Adrenal gland (tissue), 5 donors: ENCODE data around the gene LGR5.

Experiments
- CTCF ChIP-seq, 6 experiments: fragments of 450-650 bp in 4 of 6; fragments of 200-600 bp in 2 of 6; sonication (generic) in 1 of 6; IDR thresholded peaks; 1 replicate in 5 of 6; 2 replicates in 1 of 6; pipeline versions ENCODE4 v1.5.1 to v1.8.0; 2016 to 2021; ENCODE audit warnings: antibody characterized with exemption in 6 of 6, mild to moderate bottlenecking in 2 of 6, moderate library complexity in 1 of 6
- POLR2A ChIP-seq, 2 donors: fragments of 450-650 bp; IDR thresholded peaks; one replicate each; pipeline ENCODE4 v1.6.1; 2017; ENCODE audit warnings: antibody characterized with exemption in 2 of 2, mild to moderate bottlenecking in 2 of 2, moderate library complexity in 1 of 2
- donor health status: DM: no; HTN: no; CAD: no.

GRCh38 chr12:71567537-71567936, 127.9 kb downstream of the LGR5 start:
- no peak for TF ChIP-seq CTCF (IDR thresholded peaks at IDR 0.05)
- TF ChIP-seq POLR2A (IDR thresholded peaks at IDR 0.05) = no peak
